Measurements from ENCODE around the gene FGF1.
A peak's percentile ranks its signal among the peaks of the same experiment; 100 is the strongest.

FGF1 gene

GRCh38 chr5:142568996-142569335 is 116.9 kb downstream of the FGF1 start:
- no peak for DNase-seq

- no peak for DNase-seq
Measured at GRCh38 chr5:142568283-142568995, 117.5 kb downstream of the FGF1 start.

- no peak for DNase-seq
Measured at GRCh38 chr5:142561486-142562097, 124.3 kb downstream of the FGF1 start.

- no peak for DNase-seq
Measured at GRCh38 chr5:142561029-142561428, 124.9 kb downstream of the FGF1 start.

GRCh38 chr5:142552107-142552506 is 133.8 kb downstream of the FGF1 start:
- DNase-seq = no peak

- DNase-seq = peak in 1 of 2 experiments; percentile 16
Measured at GRCh38 chr5:142551338-142552067, 134.4 kb downstream of the FGF1 start.

- no peak for DNase-seq
Measured at GRCh38 chr5:142550471-142550870, 135.4 kb downstream of the FGF1 start.

GRCh38 chr5:142549834-142550233 is 136.1 kb downstream of the FGF1 start:
- DNase-seq = no peak

GRCh38 chr5:142548739-142549275 is 137.1 kb downstream of the FGF1 start:
- DNase-seq = peak; percentile 85 to 91

- peak in 1 of 2 experiments; percentile 1 for DNase-seq
Measured at GRCh38 chr5:142547445-142548380, 138.2 kb downstream of the FGF1 start.

- no peak for DNase-seq
Measured at GRCh38 chr5:142545650-142546322, 140.1 kb downstream of the FGF1 start.

- no peak for DNase-seq
Measured at GRCh38 chr5:142544946-142545649, 140.8 kb downstream of the FGF1 start.

- DNase-seq = no peak
Measured at GRCh38 chr5:142544071-142544753, 141.7 kb downstream of the FGF1 start.

GRCh38 chr5:142542906-142543305 is 143.0 kb downstream of the FGF1 start:
- no peak for DNase-seq

Measured in SHP77 (cell line).